ENCODE data around the gene CTIF. TPM values are rescaled to one million over a fixed set of nuclear protein-coding genes. Genes with fewer than 3 reads are reported as not detected.

CTIF gene
- total RNA-seq, 5 donors from 2014 or later (not counting 1 experiment from before 2014, with no cell fraction given): 3.2 to 6.7 (median 4.7) TPM

GRCh38 chr18:48699761-48700160, 160.9 kb downstream of the CTIF start:
- Histone ChIP-seq H3K4me3 (ENCODE audit: control insufficient read depth in 1 of 2, extremely low read depth in 1 of 2, low read length in 1 of 2) (no peak overlapping the region), H3K4me1 (ENCODE audit: control insufficient read depth in 1 of 2, extremely low read depth in 1 of 2, insufficient read depth in 2 of 2, low read length in 2 of 2) (no peaks in the 10 kb centered on the region), H3K27ac (ENCODE audit: low read length) (no peak overlapping the region), H3K9me3 (no peaks in the 10 kb centered on the region), H3K27me3 (replicated peaks in 1 of 2; ENCODE audit: control insufficient read depth in 2 of 2, extremely low read depth in 1 of 2, insufficient read depth in 2 of 2, low read length in 1 of 2) (no peaks in the 10 kb centered on the region), H3K36me3 (ENCODE audit: control insufficient read depth in 2 of 2, extremely low read depth in 1 of 2, insufficient read depth in 1 of 2, low read length in 1 of 2) (no peaks in the 10 kb centered on the region)
- POLR2A ChIA-PET: no interaction called here
- Mint-ChIP-seq H3K4me3 (no peak overlapping the region), H3K9me3 (no peaks in the 10 kb centered on the region), H3K4me1 (peaks cover 0 to 8% (median 5%) of the 10 kb centered on the region in 3 donors), H3K36me3 (no peaks in the 10 kb centered on the region), H3K27me3 (no peaks in the 10 kb centered on the region), H3K27ac (no peak overlapping the region)
- CTCF ChIA-PET: interaction anchor here in 1 of 2 donors (0.6 kb wide), 1 partner anchor 735 kb away, joined by 3 read pairs; no protein-coding TSS in a partner anchor
- 70% methylated on average over 3 of the region's 7 CpGs for WGBS (ENCODE audit: insufficient coverage)
- no peak for ATAC-seq (replicated peaks in 1 of 4)
- no peak for DNase-seq

GRCh38 chr18:48700446-48700845, 161.6 kb downstream of the CTIF start:
- Histone ChIP-seq H3K9me3 (no peaks in the 10 kb centered on the region), H3K4me3 (ENCODE audit: control insufficient read depth in 1 of 2, extremely low read depth in 1 of 2, low read length in 1 of 2) (no peak overlapping the region), H3K27me3 (replicated peaks in 1 of 2; ENCODE audit: control insufficient read depth in 2 of 2, extremely low read depth in 1 of 2, insufficient read depth in 2 of 2, low read length in 1 of 2) (no peaks in the 10 kb centered on the region), H3K27ac (ENCODE audit: low read length) (no peak overlapping the region), H3K36me3 (ENCODE audit: control insufficient read depth in 2 of 2, extremely low read depth in 1 of 2, insufficient read depth in 1 of 2, low read length in 1 of 2) (no peaks in the 10 kb centered on the region), H3K4me1 (ENCODE audit: control insufficient read depth in 1 of 2, extremely low read depth in 1 of 2, insufficient read depth in 2 of 2, low read length in 2 of 2) (no peaks in the 10 kb centered on the region)
- H3K9me3 Mint-ChIP-seq: no peaks in the 10 kb centered on the region
- no peaks in the 10 kb centered on the region for H3K36me3 Mint-ChIP-seq
- H3K27me3 Mint-ChIP-seq: no peaks in the 10 kb centered on the region
- ChIA-PET CTCF (interaction anchor here in 1 of 2 donors (0.6 kb wide), 1 partner anchor 734 kb away, joined by 3 read pairs; no protein-coding TSS in a partner anchor), POLR2A (no interaction called here)
- no peak overlapping the region for H3K4me3 Mint-ChIP-seq
- H3K27ac Mint-ChIP-seq: no peak overlapping the region
- no peak for ATAC-seq (replicated peaks in 1 of 4)
- DNase-seq: no peak
- WGBS (ENCODE audit: insufficient coverage): 94% methylated on average over 6 of the region's 9 CpGs
- H3K4me1 Mint-ChIP-seq: peaks cover 0 to 8% (median 5%) of the 10 kb centered on the region in 3 donors

- Histone ChIP-seq H3K9me3 (no peaks in the 10 kb centered on the region), H3K27me3 (replicated peaks in 1 of 2; ENCODE audit: control insufficient read depth in 2 of 2, extremely low read depth in 1 of 2, insufficient read depth in 2 of 2, low read length in 1 of 2) (no peaks in the 10 kb centered on the region), H3K27ac (ENCODE audit: low read length) (no peak overlapping the region), H3K4me1 (ENCODE audit: control insufficient read depth in 1 of 2, extremely low read depth in 1 of 2, insufficient read depth in 2 of 2, low read length in 2 of 2) (no peaks in the 10 kb centered on the region), H3K4me3 (ENCODE audit: control insufficient read depth in 1 of 2, extremely low read depth in 1 of 2, low read length in 1 of 2) (no peak overlapping the region), H3K36me3 (ENCODE audit: control insufficient read depth in 2 of 2, extremely low read depth in 1 of 2, insufficient read depth in 1 of 2, low read length in 1 of 2) (no peaks in the 10 kb centered on the region)
- 90% methylated on average over 5 of the region's 9 CpGs for WGBS (ENCODE audit: insufficient coverage)
- no peak overlapping the region for H3K27ac Mint-ChIP-seq
- H3K4me1 Mint-ChIP-seq: peaks cover 0 to 8% (median 5%) of the 10 kb centered on the region in 3 donors
- no peak overlapping the region for H3K4me3 Mint-ChIP-seq
- ChIA-PET CTCF (no interaction called here), POLR2A (no interaction called here)
- no peaks in the 10 kb centered on the region for H3K36me3 Mint-ChIP-seq
- no peaks in the 10 kb centered on the region for H3K27me3 Mint-ChIP-seq
- no peak for DNase-seq
- no peaks in the 10 kb centered on the region for H3K9me3 Mint-ChIP-seq
- no peak for ATAC-seq (replicated peaks in 1 of 4)
Measured at GRCh38 chr18:48702346-48703027, 163.7 kb downstream of the CTIF start.

- Mint-ChIP-seq H3K36me3 (no peaks in the 10 kb centered on the region), H3K9me3 (peaks cover 0 to under 1% (median 0%) of the 10 kb centered on the region in 3 donors), H3K4me1 (peaks cover 0 to 8% (median 5%) of the 10 kb centered on the region in 3 donors), H3K4me3 (no peak overlapping the region), H3K27me3 (no peaks in the 10 kb centered on the region), H3K27ac (no peak overlapping the region)
- DNase-seq (no peak), ATAC-seq (replicated peaks in 1 of 4) (no peak)
- Histone ChIP-seq H3K27me3 (replicated peaks in 1 of 2; ENCODE audit: control insufficient read depth in 2 of 2, extremely low read depth in 1 of 2, insufficient read depth in 2 of 2, low read length in 1 of 2) (no peaks in the 10 kb centered on the region), H3K36me3 (ENCODE audit: control insufficient read depth in 2 of 2, extremely low read depth in 1 of 2, insufficient read depth in 1 of 2, low read length in 1 of 2) (no peaks in the 10 kb centered on the region), H3K4me1 (ENCODE audit: control insufficient read depth in 1 of 2, extremely low read depth in 1 of 2, insufficient read depth in 2 of 2, low read length in 2 of 2) (no peaks in the 10 kb centered on the region), H3K4me3 (ENCODE audit: control insufficient read depth in 1 of 2, extremely low read depth in 1 of 2, low read length in 1 of 2) (no peak overlapping the region), H3K27ac (ENCODE audit: low read length) (no peak overlapping the region), H3K9me3 (no peaks in the 10 kb centered on the region)
- no CpG with 5 or more reads among the region's 1 CpG for WGBS (ENCODE audit: insufficient coverage)
- ChIA-PET CTCF (no interaction called here), POLR2A (no interaction called here)
Measured at GRCh38 chr18:48703028-48703386, 164.2 kb downstream of the CTIF start.

- Mint-ChIP-seq H3K36me3 (no peaks in the 10 kb centered on the region), H3K27me3 (no peaks in the 10 kb centered on the region), H3K27ac (no peak overlapping the region), H3K4me3 (no peak overlapping the region), H3K9me3 (peaks cover 0 to 3% (median 0%) of the 10 kb centered on the region in 3 donors), H3K4me1 (peaks cover 0 to 8% (median 5%) of the 10 kb centered on the region in 3 donors)
- no CpG with 5 or more reads among the region's 4 CpGs for WGBS (ENCODE audit: insufficient coverage)
- no peak overlapping the region for H3K4me3 ChIP-seq (ENCODE audit: control insufficient read depth in 1 of 2, extremely low read depth in 1 of 2, low read length in 1 of 2)
- H3K36me3 ChIP-seq (ENCODE audit: control insufficient read depth in 2 of 2, extremely low read depth in 1 of 2, insufficient read depth in 1 of 2, low read length in 1 of 2): no peaks in the 10 kb centered on the region
- no peaks in the 10 kb centered on the region for H3K4me1 ChIP-seq (ENCODE audit: control insufficient read depth in 1 of 2, extremely low read depth in 1 of 2, insufficient read depth in 2 of 2, low read length in 2 of 2)
- ChIA-PET CTCF (no interaction called here), POLR2A (no interaction called here)
- DNase-seq (no peak), ATAC-seq (replicated peaks in 1 of 4) (no peak)
- H3K9me3 ChIP-seq: no peaks in the 10 kb centered on the region
- no peak overlapping the region for H3K27ac ChIP-seq (ENCODE audit: low read length)
- no peaks in the 10 kb centered on the region for H3K27me3 ChIP-seq (replicated peaks in 1 of 2; ENCODE audit: control insufficient read depth in 2 of 2, extremely low read depth in 1 of 2, insufficient read depth in 2 of 2, low read length in 1 of 2)
Measured at GRCh38 chr18:48703418-48703817, 164.6 kb downstream of the CTIF start.

GRCh38 chr18:48705043-48705442, 166.2 kb downstream of the CTIF start:
- no peaks in the 10 kb centered on the region for H3K4me1 ChIP-seq (ENCODE audit: control insufficient read depth in 1 of 2, extremely low read depth in 1 of 2, insufficient read depth in 2 of 2, low read length in 2 of 2)
- no peaks in the 10 kb centered on the region for H3K36me3 Mint-ChIP-seq
- ChIA-PET POLR2A (interaction anchor here in 1 of 2 donors (0.5 kb wide), 1 partner anchor 1059 kb away, joined by 3 read pairs; no protein-coding TSS in a partner anchor), CTCF (no interaction called here)
- H3K9me3 ChIP-seq: no peaks in the 10 kb centered on the region
- peaks cover 0 to 3% (median 0%) of the 10 kb centered on the region in 3 donors for H3K9me3 Mint-ChIP-seq
- WGBS (ENCODE audit: insufficient coverage): 78% methylated on average over 6 of the region's 7 CpGs
- no peak overlapping the region for H3K4me3 Mint-ChIP-seq
- H3K27ac Mint-ChIP-seq: no peak overlapping the region
- DNase-seq (no peak), ATAC-seq (replicated peaks in 1 of 4) (no peak)
- no peaks in the 10 kb centered on the region for H3K36me3 ChIP-seq (ENCODE audit: control insufficient read depth in 2 of 2, extremely low read depth in 1 of 2, insufficient read depth in 1 of 2, low read length in 1 of 2)
- H3K27ac ChIP-seq (ENCODE audit: low read length): no peak overlapping the region
- H3K4me1 Mint-ChIP-seq: peaks cover 0 to 8% (median 5%) of the 10 kb centered on the region in 3 donors
- H3K4me3 ChIP-seq (ENCODE audit: control insufficient read depth in 1 of 2, extremely low read depth in 1 of 2, low read length in 1 of 2): no peak overlapping the region
- no peaks in the 10 kb centered on the region for H3K27me3 Mint-ChIP-seq
- H3K27me3 ChIP-seq (replicated peaks in 1 of 2; ENCODE audit: control insufficient read depth in 2 of 2, extremely low read depth in 1 of 2, insufficient read depth in 2 of 2, low read length in 1 of 2): peaks cover 0 to 2% of the 10 kb centered on the region in 2 experiments

Data from T-cell (primary cell).